H9 (cell line): ENCODE results near the gene PRKCA. TPM values are rescaled to one million over a fixed set of nuclear protein-coding genes. Genes with fewer than 3 reads are reported as not detected.

Experiments
- DNase-seq: peaks from one replicate; pipeline ENCODE4 v3.0.0-alpha.2; 2017
- H2AFZ ChIP-seq: one replicate; pipeline ENCODE4 v1.6.1; 2013; ENCODE audit warnings: mild to moderate bottlenecking, low read length, control low read depth, moderate library complexity
- H2AK5ac ChIP-seq: 2 replicates; pipeline ENCODE4 v1.6.1; 2013; ENCODE audit warnings: low read length, control low read depth, mixed read lengths; ENCODE audit not compliant: insufficient read length
- H2BK120ac ChIP-seq: one replicate; pipeline ENCODE4 v1.6.1; 2013; ENCODE audit warnings: low read depth, mild to moderate bottlenecking, low read length, control low read depth, inconsistent platforms; ENCODE audit not compliant: poor library complexity, severe bottlenecking
- H2BK12ac ChIP-seq: 2 replicates; pipeline ENCODE4 v1.6.1; 2013; ENCODE audit warnings: low read length, control low read depth, mixed read lengths, low read depth; ENCODE audit not compliant: insufficient read length
- H2BK15ac ChIP-seq: 2 replicates; pipeline ENCODE4 v1.6.1; 2013; ENCODE audit warnings: low read depth, low read length, control low read depth
- H2BK20ac ChIP-seq: one replicate; pipeline ENCODE4 v1.6.1; 2013; ENCODE audit warnings: low read depth, mild to moderate bottlenecking, low read length, control low read depth, inconsistent platforms; ENCODE audit not compliant: poor library complexity, severe bottlenecking
- H2BK5ac ChIP-seq: 2 replicates; pipeline ENCODE4 v1.6.1; 2013; ENCODE audit warnings: low read length, control low read depth, mixed read lengths; ENCODE audit not compliant: insufficient read length
- H3K14ac ChIP-seq: 2 replicates; pipeline ENCODE4 v1.6.1; 2013; ENCODE audit warnings: low read length, control low read depth; ENCODE audit not compliant: insufficient read depth
- H3K18ac ChIP-seq: 2 replicates; pipeline ENCODE4 v1.6.1; 2013; ENCODE audit warnings: low read depth, mild to moderate bottlenecking, mixed read lengths, low read length, control low read depth; ENCODE audit not compliant: insufficient read length
- H3K23ac ChIP-seq: 2 replicates; pipeline ENCODE4 v1.6.1; 2013; ENCODE audit warnings: low read length, control low read depth, mixed read lengths, low read depth; ENCODE audit not compliant: insufficient read length
- H3K23me2 ChIP-seq: 2 replicates; pipeline ENCODE4 v1.6.1; 2013; ENCODE audit warnings: low read depth, mild to moderate bottlenecking, mixed read lengths, low read length, control low read depth; ENCODE audit not compliant: insufficient read length, poor library complexity, severe bottlenecking
- H3K27ac ChIP-seq: 2 replicates; pipeline ENCODE4 v1.5.1; 2013; ENCODE audit warnings: low read length, control low read depth, mixed read lengths, low read depth; ENCODE audit not compliant: insufficient read length
- H3K27me3 ChIP-seq: 2 replicates; pipeline ENCODE4 v1.6.1; 2013; ENCODE audit warnings: low read length, control low read depth, inconsistent platforms; ENCODE audit not compliant: insufficient read depth
- H3K4ac ChIP-seq: 2 replicates; pipeline ENCODE4 v1.6.1; 2013; ENCODE audit warnings: low read depth, mild to moderate bottlenecking, control low read depth, inconsistent platforms, low read length, moderate library complexity
- H3K4me1 ChIP-seq: 2 replicates; pipeline ENCODE4 v1.6.1; 2013; ENCODE audit warnings: low read length, control low read depth, inconsistent platforms; ENCODE audit not compliant: insufficient read depth
- H3K4me2 ChIP-seq: 2 replicates; pipeline ENCODE4 v1.6.1; 2013; ENCODE audit warnings: low read length, control low read depth, mixed read lengths; ENCODE audit not compliant: insufficient read length, insufficient read depth
- H3K56ac ChIP-seq: 2 replicates; pipeline ENCODE4 v1.6.1; 2013; ENCODE audit warnings: low read depth, mild to moderate bottlenecking, mixed read lengths, low read length, control low read depth; ENCODE audit not compliant: insufficient read length
- H3K79me1 ChIP-seq: 2 replicates; pipeline ENCODE4 v1.6.1; 2013; ENCODE audit warnings: low read depth, mild to moderate bottlenecking, moderate library complexity, low read length, control low read depth, inconsistent platforms; ENCODE audit not compliant: insufficient read depth, poor library complexity, severe bottlenecking
- H3K79me2 ChIP-seq: 2 replicates; pipeline ENCODE4 v1.6.1; 2013; ENCODE audit warnings: low read length, control low read depth, inconsistent platforms; ENCODE audit not compliant: insufficient read depth
- H3K9ac ChIP-seq: 2 replicates; pipeline ENCODE4 v1.6.1; 2013; ENCODE audit warnings: low read length, control low read depth, mixed read lengths; ENCODE audit not compliant: insufficient read length; ENCODE audit errors: extremely low read depth
- H3K9me3 ChIP-seq: one replicate; pipeline ENCODE4 v1.6.1; 2013; ENCODE audit warnings: low read depth, low read length, inconsistent platforms; ENCODE audit not compliant: control insufficient read depth
- H3T11ph ChIP-seq: one replicate; pipeline ENCODE4 v1.6.1; 2013; ENCODE audit warnings: mild to moderate bottlenecking, low read length, control low read depth, inconsistent platforms
- H4K20me1 ChIP-seq: one replicate; pipeline ENCODE4 v1.6.1; 2013; ENCODE audit not compliant: control insufficient read depth, insufficient read length, insufficient read depth
- H4K5ac ChIP-seq: 2 replicates; pipeline ENCODE4 v1.6.1; 2013; ENCODE audit warnings: low read depth, mild to moderate bottlenecking, mixed read lengths, low read length, control low read depth; ENCODE audit not compliant: insufficient read length
- H4K8ac ChIP-seq: replicated peaks from 2 replicates; pipeline ENCODE4 v1.6.1; 2013; ENCODE audit warnings: low read length, control low read depth, mixed read lengths, low read depth; ENCODE audit not compliant: insufficient read length
- H4K91ac ChIP-seq: 2 replicates; pipeline ENCODE4 v1.6.1; 2013; ENCODE audit warnings: low read depth, mild to moderate bottlenecking, moderate library complexity, mixed read lengths, low read length, control low read depth; ENCODE audit not compliant: insufficient read length
- H3K27ac Mint-ChIP-seq, 3 experiments: 2 replicates in 2 of 3; 3 replicates in 1 of 3; pipeline ENCODE4 v1.8.0; 2020 to 2021; ENCODE audit warnings: mixed read lengths in 3 of 3, mild to moderate bottlenecking in 1 of 3, moderate library complexity in 1 of 3
- H3K27me3 Mint-ChIP-seq: 2 replicates; pipeline ENCODE4 v1.8.0; 2021; ENCODE audit warnings: low read depth, mild to moderate bottlenecking, moderate library complexity, mixed read lengths
- H3K36me3 Mint-ChIP-seq, 3 experiments: 2 replicates in 2 of 3; 3 replicates in 1 of 3; pipeline ENCODE4 v1.8.0; 2020 to 2021; ENCODE audit warnings: low read depth in 3 of 3, mixed read lengths in 3 of 3; ENCODE audit not compliant: insufficient read depth in 1 of 3
- H3K4me1 Mint-ChIP-seq, 2 experiments: 2 replicates each; pipeline ENCODE4 v1.8.0; 2020; ENCODE audit warnings: mixed read lengths in 2 of 2
- H3K4me3 Mint-ChIP-seq, 2 experiments: 2 replicates in 1 of 2; 3 replicates in 1 of 2; pipeline ENCODE4 v1.8.0; 2020 to 2021; ENCODE audit warnings: mild to moderate bottlenecking in 2 of 2, mixed read lengths in 2 of 2, moderate library complexity in 1 of 2
- H3K9me3 Mint-ChIP-seq, 2 experiments: 2 replicates in 1 of 2; 3 replicates in 1 of 2; pipeline ENCODE4 v1.8.0; 2020; ENCODE audit warnings: mild to moderate bottlenecking in 2 of 2, mixed read lengths in 2 of 2, moderate library complexity in 1 of 2
- WGBS: extraction: QIAGEN DNeasy Blood & Tissue Kit; methylation state at CpG from one replicate; pipeline ENCODE4 v1.1.7; 2013; ENCODE audit warnings: missing lambda C conversion rate, low lambda C conversion rate, mixed read lengths; ENCODE audit not compliant: insufficient read length; ENCODE audit errors: extremely low coverage; 5-methylcytosine and 5-hydroxymethylcytosine counted together
- total RNA-seq: library from RNA; stranded (reverse); gene quantifications from 2 replicates; pipeline ENCODE4 v1.2.1, GENCODE V29; 2021
- TF ChIP-seq, protein P1 (sequence below): fragments of 200-600 bp; sonication (generic); conservative IDR thresholded peaks from 3 replicates; pipeline ENCODE4 v1.8.0; 2021; ENCODE audit warnings: antibody characterized with exemption, mild to moderate bottlenecking

The PRKCA gene
- total RNA-seq, 1 experiment from 2014 or later = 10.5 TPM

DNA sequence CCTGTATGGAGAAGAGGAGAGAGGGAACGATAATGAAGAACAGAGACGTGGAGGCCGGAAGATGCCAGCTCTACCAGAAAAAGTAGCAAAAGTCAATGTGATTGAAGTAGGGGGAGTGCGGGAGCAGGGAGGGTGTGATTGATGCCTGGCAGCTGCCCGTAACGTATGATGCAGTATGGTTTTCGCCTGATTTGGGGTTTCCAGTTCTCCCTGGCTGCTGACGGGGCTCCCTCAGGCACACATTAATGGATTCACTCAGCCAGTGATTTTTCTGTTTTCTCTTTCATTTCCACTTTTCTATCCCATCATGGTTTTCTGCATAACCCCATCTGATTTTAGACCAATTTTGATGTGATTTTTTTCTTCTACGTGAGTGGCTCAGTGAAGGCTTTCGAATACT lies 62.1 kb downstream of the PRKCA start:
- H2BK120ac ChIP-seq = no peak overlapping the region
- H2BK20ac ChIP-seq = no peak overlapping the region
- no peak overlapping the region for H3K14ac ChIP-seq
- no peaks in the 10 kb centered on the region for H4K20me1 ChIP-seq
- no peak overlapping the region for H3K23ac ChIP-seq
- no peaks in the 10 kb centered on the region for H3K9me3 Mint-ChIP-seq
- H4K91ac ChIP-seq = no peak overlapping the region
- no peak overlapping the region for H3K4me3 Mint-ChIP-seq
- no peak overlapping the region for H4K5ac ChIP-seq
- no peaks in the 10 kb centered on the region for H3K27me3 ChIP-seq
- no peaks in the 10 kb centered on the region for H3K79me1 ChIP-seq
- H3K23me2 ChIP-seq = no peaks in the 10 kb centered on the region
- H2AK5ac ChIP-seq = no peak overlapping the region
- H3K27ac Mint-ChIP-seq = no peak overlapping the region
- no peaks in the 10 kb centered on the region for H3K36me3 Mint-ChIP-seq
- no peak overlapping the region for H3T11ph ChIP-seq
- no peaks in the 10 kb centered on the region for H3K9me3 ChIP-seq
- no peak overlapping the region for H2BK5ac ChIP-seq
- H3K9ac ChIP-seq = no peak overlapping the region
- H3K27ac ChIP-seq = no peak overlapping the region
- DNase-seq = no peak
- H3K4me1 Mint-ChIP-seq = peaks cover 41 to 49% of the 10 kb centered on the region in 2 experiments
- TF ChIP-seq, protein P1, sequence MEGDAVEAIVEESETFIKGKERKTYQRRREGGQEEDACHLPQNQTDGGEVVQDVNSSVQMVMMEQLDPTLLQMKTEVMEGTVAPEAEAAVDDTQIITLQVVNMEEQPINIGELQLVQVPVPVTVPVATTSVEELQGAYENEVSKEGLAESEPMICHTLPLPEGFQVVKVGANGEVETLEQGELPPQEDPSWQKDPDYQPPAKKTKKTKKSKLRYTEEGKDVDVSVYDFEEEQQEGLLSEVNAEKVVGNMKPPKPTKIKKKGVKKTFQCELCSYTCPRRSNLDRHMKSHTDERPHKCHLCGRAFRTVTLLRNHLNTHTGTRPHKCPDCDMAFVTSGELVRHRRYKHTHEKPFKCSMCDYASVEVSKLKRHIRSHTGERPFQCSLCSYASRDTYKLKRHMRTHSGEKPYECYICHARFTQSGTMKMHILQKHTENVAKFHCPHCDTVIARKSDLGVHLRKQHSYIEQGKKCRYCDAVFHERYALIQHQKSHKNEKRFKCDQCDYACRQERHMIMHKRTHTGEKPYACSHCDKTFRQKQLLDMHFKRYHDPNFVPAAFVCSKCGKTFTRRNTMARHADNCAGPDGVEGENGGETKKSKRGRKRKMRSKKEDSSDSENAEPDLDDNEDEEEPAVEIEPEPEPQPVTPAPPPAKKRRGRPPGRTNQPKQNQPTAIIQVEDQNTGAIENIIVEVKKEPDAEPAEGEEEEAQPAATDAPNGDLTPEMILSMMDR = no peak
- H2BK12ac ChIP-seq = no peak overlapping the region
- no peak overlapping the region for H3K56ac ChIP-seq
- no peak overlapping the region for H3K18ac ChIP-seq
- no CpG with 5 or more reads among the region's 10 CpGs for WGBS
- no peaks in the 10 kb centered on the region for H3K27me3 Mint-ChIP-seq
- peaks cover 2% of the 10 kb centered on the region; the same call in 1 of the 2 replicates for H3K79me2 ChIP-seq
- H2BK15ac ChIP-seq = no peak overlapping the region
- no peak overlapping the region for H3K4ac ChIP-seq
- H2AFZ ChIP-seq = no peak overlapping the region
- H4K8ac ChIP-seq = no peak overlapping the region
- no peak overlapping the region for H3K4me2 ChIP-seq
- peaks cover 9% of the 10 kb centered on the region for H3K4me1 ChIP-seq
